HG02588 (cell line): Measurements from ENCODE around the gene MAP10.

ENCODE experiments used
- ATAC-seq: cut with Tn5 transposase; IDR thresholded peaks from one replicate; pipeline ENCODE4 v1.9.1; 2021; ENCODE audit warnings: mild to moderate bottlenecking, moderate library complexity; ENCODE audit not compliant: unreplicated experiment

The MAP10 gene

GRCh38 chr1:232797856-232798510, 7.2 kb upstream of the MAP10 start:
- ATAC-seq, result no peak

- no peak for ATAC-seq
These were observed 6.3 kb upstream of the MAP10 start for GRCh38 chr1:232798920-232799319.

GRCh38 chr1:232806186-232806510, 932 bp downstream of the MAP10 start:
- ATAC-seq, result no peak

GRCh38 chr1:232810856-232811255, 5.6 kb downstream of the MAP10 start:
- ATAC-seq, result no peak

GRCh38 chr1:232812560-232812959, 7.3 kb downstream of the MAP10 start:
- no peak for ATAC-seq

GRCh38 chr1:232813097-232813496, 7.9 kb downstream of the MAP10 start:
- no peak for ATAC-seq

- ATAC-seq, result no peak
These were observed 8.5 kb downstream of the MAP10 start for GRCh38 chr1:232813760-232814159.

- ATAC-seq, result no peak
These were observed 11.1 kb downstream of the MAP10 start for GRCh38 chr1:232816324-232816723.

GRCh38 chr1:232818040-232818439, 12.8 kb downstream of the MAP10 start:
- ATAC-seq, result no peak

- ATAC-seq, result no peak
These were observed 15.2 kb downstream of the MAP10 start for GRCh38 chr1:232820431-232820830.

GRCh38 chr1:232822530-232822929, 17.3 kb downstream of the MAP10 start:
- no peak for ATAC-seq

GRCh38 chr1:232826318-232826717, 21.1 kb downstream of the MAP10 start:
- no peak for ATAC-seq

- ATAC-seq, result no peak
These were observed 25.4 kb downstream of the MAP10 start for GRCh38 chr1:232830661-232831060.

GRCh38 chr1:232831895-232832294, 26.7 kb downstream of the MAP10 start:
- ATAC-seq, result no peak

GRCh38 chr1:232834066-232834465, 28.9 kb downstream of the MAP10 start:
- ATAC-seq, result no peak

- ATAC-seq, result no peak
These were observed 29.9 kb downstream of the MAP10 start for GRCh38 chr1:232835166-232835565.

GRCh38 chr1:232837087-232837486, 31.9 kb downstream of the MAP10 start:
- no peak for ATAC-seq

- no peak for ATAC-seq
These were observed 36.8 kb downstream of the MAP10 start for GRCh38 chr1:232841823-232842565.

- no peak for ATAC-seq
These were observed 39.6 kb downstream of the MAP10 start for GRCh38 chr1:232844791-232845190.

- no peak for ATAC-seq
These were observed 40.3 kb downstream of the MAP10 start for GRCh38 chr1:232845406-232845955.

- no peak for ATAC-seq
These were observed 46.3 kb downstream of the MAP10 start for GRCh38 chr1:232851532-232851931.

GRCh38 chr1:232853994-232854797, 49.0 kb downstream of the MAP10 start:
- no peak for ATAC-seq
